Measurements from ENCODE around the gene GDPD5. TPM values are rescaled to one million over a fixed set of nuclear protein-coding genes. Genes with fewer than 3 reads are reported as not detected.

The GDPD5 gene
- total and polyA plus RNA-seq, 2 donors (not counting 3 experiments of a cell fraction or from before 2014, with no cell fraction given) = 60.2 to 79.2 TPM

DNA sequence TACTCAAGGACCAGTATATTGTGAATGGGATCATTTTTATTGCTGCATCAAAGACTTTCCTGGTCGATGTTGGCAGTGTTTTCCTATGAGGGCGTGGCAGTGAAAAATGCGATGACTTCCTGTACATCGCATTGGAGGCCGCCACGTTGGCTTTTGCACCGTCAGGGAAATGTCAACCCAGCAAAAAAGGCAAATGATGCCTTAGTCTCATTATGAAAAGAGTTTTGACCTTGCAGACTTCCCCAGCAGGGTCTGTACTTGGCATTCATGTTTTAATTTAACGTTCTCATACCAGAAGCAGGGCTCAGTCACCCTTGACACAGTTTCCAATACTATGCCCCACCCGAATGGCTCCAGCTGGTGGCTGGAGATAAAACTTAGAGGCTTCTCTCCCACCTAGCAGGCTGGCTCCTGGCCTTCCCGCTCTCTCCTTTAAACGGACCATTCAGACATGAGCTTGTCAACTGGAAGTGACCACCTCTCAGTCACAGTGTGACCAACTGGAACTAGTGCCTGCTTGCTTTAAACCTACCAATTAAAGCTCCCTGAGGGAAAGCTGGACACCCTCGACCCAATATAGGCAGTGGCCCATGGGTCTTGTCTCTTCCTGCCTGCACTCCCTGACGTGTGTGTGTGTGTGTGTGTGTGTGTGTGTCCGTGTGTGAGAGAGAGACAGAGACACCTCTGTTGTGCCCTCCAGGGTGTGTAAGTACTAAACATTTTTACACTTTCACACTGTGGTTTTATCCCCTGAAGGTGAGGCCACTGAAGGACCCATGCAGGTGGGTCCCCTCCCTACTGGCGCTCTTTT is 8.7 kb upstream of the GDPD5 start:
- peak overlapping the region; percentile 12 for H2AFZ ChIP-seq (ENCODE audit: low read depth, low read length)
- ChIA-PET POLR2A (no interaction called here), CTCF (interaction anchor here (0.6 to 7.2 kb wide), 11 partner anchors 9 to 174 kb away, joined by 3 to 115 read pairs (median 4); partner anchors contain the start of gene GDPD5)
- TF ChIP-seq, protein P1, sequence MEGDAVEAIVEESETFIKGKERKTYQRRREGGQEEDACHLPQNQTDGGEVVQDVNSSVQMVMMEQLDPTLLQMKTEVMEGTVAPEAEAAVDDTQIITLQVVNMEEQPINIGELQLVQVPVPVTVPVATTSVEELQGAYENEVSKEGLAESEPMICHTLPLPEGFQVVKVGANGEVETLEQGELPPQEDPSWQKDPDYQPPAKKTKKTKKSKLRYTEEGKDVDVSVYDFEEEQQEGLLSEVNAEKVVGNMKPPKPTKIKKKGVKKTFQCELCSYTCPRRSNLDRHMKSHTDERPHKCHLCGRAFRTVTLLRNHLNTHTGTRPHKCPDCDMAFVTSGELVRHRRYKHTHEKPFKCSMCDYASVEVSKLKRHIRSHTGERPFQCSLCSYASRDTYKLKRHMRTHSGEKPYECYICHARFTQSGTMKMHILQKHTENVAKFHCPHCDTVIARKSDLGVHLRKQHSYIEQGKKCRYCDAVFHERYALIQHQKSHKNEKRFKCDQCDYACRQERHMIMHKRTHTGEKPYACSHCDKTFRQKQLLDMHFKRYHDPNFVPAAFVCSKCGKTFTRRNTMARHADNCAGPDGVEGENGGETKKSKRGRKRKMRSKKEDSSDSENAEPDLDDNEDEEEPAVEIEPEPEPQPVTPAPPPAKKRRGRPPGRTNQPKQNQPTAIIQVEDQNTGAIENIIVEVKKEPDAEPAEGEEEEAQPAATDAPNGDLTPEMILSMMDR (IDR thresholded peaks at IDR 0.05; ENCODE audit: extremely low read depth in 1 of 2, insufficient read depth in 1 of 2, low read depth in 1 of 2, low read length in 2 of 2) = no peak
- TF ChIP-seq, protein P2, sequence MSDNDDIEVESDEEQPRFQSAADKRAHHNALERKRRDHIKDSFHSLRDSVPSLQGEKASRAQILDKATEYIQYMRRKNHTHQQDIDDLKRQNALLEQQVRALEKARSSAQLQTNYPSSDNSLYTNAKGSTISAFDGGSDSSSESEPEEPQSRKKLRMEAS (IDR thresholded peaks at IDR 0.05; ENCODE audit: insufficient read depth, insufficient read length) = no peak
- TF ChIP-seq GATA2 (IDR thresholded peaks at IDR 0.05; ENCODE audit: insufficient read depth, insufficient read length, low read depth, low read length) (no peak), POLR2A (IDR thresholded peaks at IDR 0.05; ENCODE audit: low read depth, low read length) (no peak), FOS (IDR thresholded peaks at IDR 0.05; ENCODE audit: borderline replicate concordance, insufficient read depth, low read length) (no peak), JUN (IDR thresholded peaks at IDR 0.05; ENCODE audit: borderline replicate concordance, insufficient read depth, insufficient read length, low read depth) (no peak), MYC (IDR thresholded peaks at IDR 0.05; ENCODE audit: low read depth, low read length) (no peak), POLR2AphosphoS5 (IDR thresholded peaks at IDR 0.05; ENCODE audit: insufficient read depth, low read depth, low read length) (no peak)
- no peaks in the 10 kb centered on the region for H3K79me2 ChIP-seq (ENCODE audit: control insufficient read depth, insufficient read depth, low read length)
- H3K4me3 ChIP-seq (replicated peaks in 1 of 3; ENCODE audit: insufficient read depth in 1 of 3, low read depth in 1 of 3, low read length in 3 of 3) = no peak overlapping the region
- peaks cover 14% of the 10 kb centered on the region for H3K4me1 ChIP-seq (ENCODE audit: control insufficient read depth, extremely low read depth, insufficient read depth, low read length)
- intact Hi-C loops (cut with micrococcal nuclease) (no loop called here), dilution Hi-C loops (cut with MboI; ENCODE audit: extremely low pct_ligation_motif_present, low sequenced_read_pairs) (loop anchor here (10.0 kb wide), 1 partner anchor 90 kb away; no protein-coding TSS in a partner anchor)
- no peak overlapping the region for H3K9ac ChIP-seq (replicated peaks; ENCODE audit: extremely low read depth, insufficient read depth, low read length)
- H3K4me2 ChIP-seq (ENCODE audit: insufficient read depth, low read length) = peak overlapping the region; percentile 10
- H3K27ac ChIP-seq (ENCODE audit: insufficient read depth, low read depth, low read length) = no peak overlapping the region
- FAIRE-seq = peak; percentile 89
- no peak for DNase-seq (ENCODE audit: low read depth, low spot score)
- H3K36me3 ChIP-seq (ENCODE audit: control insufficient read depth in 2 of 2, extremely low read depth in 1 of 2, insufficient read depth in 2 of 2, low read length in 2 of 2) = no peaks in the 10 kb centered on the region
- no peaks in the 10 kb centered on the region for H3K9me3 ChIP-seq (replicated peaks; ENCODE audit: control insufficient read depth, insufficient read depth, low read length)
- BruUV-seq (replicated peaks) = no TSS peak
- H3K27me3 ChIP-seq (ENCODE audit: control insufficient read depth in 2 of 2, insufficient read depth in 2 of 2, low read length in 2 of 2) = no peaks in the 10 kb centered on the region
- no peaks in the 10 kb centered on the region for H4K20me1 ChIP-seq (replicated peaks; ENCODE audit: control insufficient read depth, extremely low read depth, insufficient read depth, low read length)
- no peaks in the 10 kb centered on the region for H3K9me1 ChIP-seq (replicated peaks; ENCODE audit: control insufficient read depth, extremely low read depth, insufficient read depth, low read length)

Data from endothelial cell of umbilical vein (primary cell).